Mucosa of rectum (tissue), 2 donors: Measurements from ENCODE around the gene SLC51B.
"Not testable (repeated sequence)": the region's sequence is repeated elsewhere in the genome, so short reads cannot be mapped to it uniquely, and the experiment has no call there.

ENCODE experiments used
- H3K27ac ChIP-seq, 2 donors: one replicate each; pipeline ENCODE4 v1.7.0; 2013; ENCODE audit warnings: inconsistent platforms in 2 of 2, low read depth in 2 of 2, low read length in 2 of 2
- H3K27me3 ChIP-seq, 2 donors: one replicate each; pipeline ENCODE4 v1.7.0; 2013; ENCODE audit warnings: low read length in 2 of 2; ENCODE audit not compliant: control insufficient read depth in 2 of 2, insufficient read depth in 2 of 2
- H3K36me3 ChIP-seq, 2 donors: one replicate each; pipeline ENCODE4 v1.7.0; 2013; ENCODE audit warnings: low read length in 2 of 2; ENCODE audit not compliant: control insufficient read depth in 2 of 2, insufficient read depth in 2 of 2
- H3K4me1 ChIP-seq, 2 donors: one replicate each; pipeline ENCODE4 v1.7.0; 2013; ENCODE audit warnings: low read length in 2 of 2, mild to moderate bottlenecking in 1 of 2; ENCODE audit not compliant: control insufficient read depth in 2 of 2, insufficient read depth in 2 of 2
- H3K4me3 ChIP-seq, 2 donors: one replicate each; pipeline ENCODE4 v1.7.0; 2013; ENCODE audit warnings: low read length in 2 of 2
- H3K9ac ChIP-seq, 2 donors: one replicate each; pipeline ENCODE4 v1.7.0; 2013; ENCODE audit warnings: low read length in 2 of 2, low read depth in 1 of 2, mild to moderate bottlenecking in 1 of 2
- H3K9me3 ChIP-seq, 2 donors: one replicate each; pipeline ENCODE4 v1.7.0; 2013; ENCODE audit warnings: low read length in 2 of 2; ENCODE audit not compliant: control insufficient read depth in 2 of 2
- donor health status: healthy.
- donor health status: Normal muscosa, but diverticular disease.

SLC51B gene

GRCh38 chr15:65096481-65097385, 51.5 kb downstream of the SLC51B start:
- Histone ChIP-seq H3K27ac (no peak overlapping the region), H3K4me3 (no peak overlapping the region), H3K9ac (no peak overlapping the region), H3K36me3 (peaks cover 3 to 10% of the 10 kb centered on the region in 2 donors), H3K9me3 (no peaks in the 10 kb centered on the region), H3K27me3 (no peaks in the 10 kb centered on the region), H3K4me1 (peaks cover 15 to 18% of the 10 kb centered on the region in 2 donors)

GRCh38 chr15:65097651-65098263, 52.6 kb downstream of the SLC51B start:
- H3K4me1 ChIP-seq = peaks cover 15 to 18% of the 10 kb centered on the region in 2 donors
- no peaks in the 10 kb centered on the region for H3K9me3 ChIP-seq
- H3K36me3 ChIP-seq = peaks cover 3 to 12% of the 10 kb centered on the region in 2 donors
- H3K27ac ChIP-seq = no peak overlapping the region
- no peaks in the 10 kb centered on the region for H3K27me3 ChIP-seq
- no peak overlapping the region for H3K9ac ChIP-seq
- no peak overlapping the region for H3K4me3 ChIP-seq

GRCh38 chr15:65099336-65099735, 54.1 kb downstream of the SLC51B start:
- no peak overlapping the region for H3K27ac ChIP-seq
- peaks cover 15 to 18% of the 10 kb centered on the region in 2 donors for H3K4me1 ChIP-seq
- peaks cover 3 to 14% of the 10 kb centered on the region in 2 donors for H3K36me3 ChIP-seq
- H3K27me3 ChIP-seq = no peaks in the 10 kb centered on the region
- H3K9me3 ChIP-seq = no peaks in the 10 kb centered on the region
- H3K9ac ChIP-seq = no peak overlapping the region
- no peak overlapping the region for H3K4me3 ChIP-seq

GRCh38 chr15:65099801-65100200, 54.6 kb downstream of the SLC51B start:
- H3K9me3 ChIP-seq, H3K27ac ChIP-seq, H3K4me3 ChIP-seq, H3K9ac ChIP-seq, H3K27me3 ChIP-seq: not testable (repeated sequence)
- Histone ChIP-seq H3K4me1 (peaks cover 15 to 18% of the 10 kb centered on the region in 2 donors), H3K36me3 (peaks cover 3 to 14% of the 10 kb centered on the region in 2 donors)

- Histone ChIP-seq H3K27ac (peak overlapping the region; percentile 35 to 56), H3K9ac (no peak overlapping the region), H3K36me3 (peaks cover 3 to 18% of the 10 kb centered on the region in 2 donors), H3K27me3 (no peaks in the 10 kb centered on the region), H3K4me3 (no peak overlapping the region), H3K9me3 (no peaks in the 10 kb centered on the region), H3K4me1 (peaks cover 13 to 15% of the 10 kb centered on the region in 2 donors)
Observed at GRCh38 chr15:65100442-65100841, 55.3 kb downstream of the SLC51B start.

GRCh38 chr15:65101411-65101890, 56.3 kb downstream of the SLC51B start:
- Histone ChIP-seq H3K27ac (no peak overlapping the region), H3K9ac (peak overlapping the region in 1 of 2 donors; percentile 44), H3K36me3 (peaks cover 3 to 27% of the 10 kb centered on the region in 2 donors), H3K4me1 (peaks cover 13 to 15% of the 10 kb centered on the region in 2 donors), H3K27me3 (no peaks in the 10 kb centered on the region), H3K9me3 (no peaks in the 10 kb centered on the region), H3K4me3 (no peak overlapping the region)

- Histone ChIP-seq H3K36me3 (peaks cover 3 to 27% of the 10 kb centered on the region in 2 donors), H3K4me3 (no peak overlapping the region), H3K27me3 (no peaks in the 10 kb centered on the region), H3K4me1 (peaks cover 13 to 15% of the 10 kb centered on the region in 2 donors), H3K27ac (no peak overlapping the region), H3K9me3 (no peaks in the 10 kb centered on the region), H3K9ac (no peak overlapping the region)
Observed at GRCh38 chr15:65101891-65102708, 56.9 kb downstream of the SLC51B start.

- no peak overlapping the region for H3K4me3 ChIP-seq
- H3K9ac ChIP-seq = no peak overlapping the region
- peaks cover 3 to 27% of the 10 kb centered on the region in 2 donors for H3K36me3 ChIP-seq
- H3K27ac ChIP-seq = no peak overlapping the region
- peaks cover 13 to 15% of the 10 kb centered on the region in 2 donors for H3K4me1 ChIP-seq
- no peaks in the 10 kb centered on the region for H3K9me3 ChIP-seq
- H3K27me3 ChIP-seq = no peaks in the 10 kb centered on the region
Observed at GRCh38 chr15:65102912-65103311, 57.7 kb downstream of the SLC51B start.
